ENCODE results near the gene ZNF292.
A peak's percentile ranks its signal among the peaks of the same experiment; 100 is the strongest.

Gene ZNF292

GRCh38 chr6:87244380-87244779, 89.0 kb downstream of the ZNF292 start:
- TF ChIP-seq, protein P1, sequence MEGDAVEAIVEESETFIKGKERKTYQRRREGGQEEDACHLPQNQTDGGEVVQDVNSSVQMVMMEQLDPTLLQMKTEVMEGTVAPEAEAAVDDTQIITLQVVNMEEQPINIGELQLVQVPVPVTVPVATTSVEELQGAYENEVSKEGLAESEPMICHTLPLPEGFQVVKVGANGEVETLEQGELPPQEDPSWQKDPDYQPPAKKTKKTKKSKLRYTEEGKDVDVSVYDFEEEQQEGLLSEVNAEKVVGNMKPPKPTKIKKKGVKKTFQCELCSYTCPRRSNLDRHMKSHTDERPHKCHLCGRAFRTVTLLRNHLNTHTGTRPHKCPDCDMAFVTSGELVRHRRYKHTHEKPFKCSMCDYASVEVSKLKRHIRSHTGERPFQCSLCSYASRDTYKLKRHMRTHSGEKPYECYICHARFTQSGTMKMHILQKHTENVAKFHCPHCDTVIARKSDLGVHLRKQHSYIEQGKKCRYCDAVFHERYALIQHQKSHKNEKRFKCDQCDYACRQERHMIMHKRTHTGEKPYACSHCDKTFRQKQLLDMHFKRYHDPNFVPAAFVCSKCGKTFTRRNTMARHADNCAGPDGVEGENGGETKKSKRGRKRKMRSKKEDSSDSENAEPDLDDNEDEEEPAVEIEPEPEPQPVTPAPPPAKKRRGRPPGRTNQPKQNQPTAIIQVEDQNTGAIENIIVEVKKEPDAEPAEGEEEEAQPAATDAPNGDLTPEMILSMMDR (IDR thresholded peaks at IDR 0.05; ENCODE audit: insufficient read depth, missing control alignments), result no peak
- DNase-seq (ENCODE audit: insufficient read length, low spot score) (no peak), FAIRE-seq (no peak)

- DNase-seq (ENCODE audit: insufficient read length, low spot score), result no peak
- FAIRE-seq, result no peak
- TF ChIP-seq, protein P1 (IDR thresholded peaks at IDR 0.05; ENCODE audit: insufficient read depth, missing control alignments), result no peak
Observed at GRCh38 chr6:87250019-87250418, 94.7 kb downstream of the ZNF292 start.

DNA sequence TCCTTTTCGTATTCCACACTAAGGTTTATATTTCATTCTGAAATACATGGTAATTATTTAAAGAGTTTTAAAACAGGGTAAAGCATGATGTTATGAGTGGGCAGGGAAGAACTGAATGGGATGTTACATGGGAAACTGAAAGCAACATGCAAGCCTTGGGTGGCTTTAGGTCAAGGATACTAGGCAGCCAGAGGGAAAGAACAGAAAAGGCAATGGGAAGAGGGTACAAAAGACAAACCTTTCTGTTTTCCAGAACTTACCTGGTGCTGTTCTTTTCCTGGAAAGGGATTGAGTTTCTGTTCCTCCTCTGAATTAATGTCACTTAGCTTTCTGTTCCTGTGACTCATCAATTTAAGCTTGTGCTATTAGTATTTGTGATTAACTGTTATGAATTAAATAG, 95.9 kb downstream of the ZNF292 start:
- TF ChIP-seq, protein P1 (IDR thresholded peaks at IDR 0.05; ENCODE audit: insufficient read depth, missing control alignments), result no peak
- FAIRE-seq (no peak), DNase-seq (ENCODE audit: insufficient read length, low spot score) (no peak)

- TF ChIP-seq, protein P1 (IDR thresholded peaks at IDR 0.05; ENCODE audit: insufficient read depth, missing control alignments), result no peak
- FAIRE-seq, result no peak
- DNase-seq (ENCODE audit: insufficient read length, low spot score), result no peak
Observed at GRCh38 chr6:87251725-87252124, 96.4 kb downstream of the ZNF292 start.

DNA sequence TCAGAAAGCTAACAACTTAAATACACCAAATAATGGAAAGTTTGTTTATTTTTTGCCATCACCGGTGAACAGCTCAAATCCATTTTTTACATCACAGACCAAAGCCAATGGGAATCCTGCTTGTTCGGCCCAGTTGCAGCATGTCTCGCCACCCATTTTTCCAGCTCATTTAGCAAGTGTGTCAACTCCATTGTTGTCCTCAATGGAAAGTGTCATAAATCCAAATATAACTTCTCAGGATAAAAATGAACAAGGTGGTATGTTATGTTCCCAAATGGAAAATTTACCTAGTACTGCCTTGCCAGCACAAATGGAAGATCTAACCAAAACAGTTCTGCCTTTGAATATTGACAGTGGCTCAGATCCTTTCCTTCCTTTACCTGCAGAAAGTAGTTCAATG, 101.7 kb downstream of the ZNF292 start:
- DNase-seq (ENCODE audit: insufficient read length, low spot score) (no peak), FAIRE-seq (no peak)
- TF ChIP-seq, protein P1 (IDR thresholded peaks at IDR 0.05; ENCODE audit: insufficient read depth, missing control alignments), result no peak

DNA sequence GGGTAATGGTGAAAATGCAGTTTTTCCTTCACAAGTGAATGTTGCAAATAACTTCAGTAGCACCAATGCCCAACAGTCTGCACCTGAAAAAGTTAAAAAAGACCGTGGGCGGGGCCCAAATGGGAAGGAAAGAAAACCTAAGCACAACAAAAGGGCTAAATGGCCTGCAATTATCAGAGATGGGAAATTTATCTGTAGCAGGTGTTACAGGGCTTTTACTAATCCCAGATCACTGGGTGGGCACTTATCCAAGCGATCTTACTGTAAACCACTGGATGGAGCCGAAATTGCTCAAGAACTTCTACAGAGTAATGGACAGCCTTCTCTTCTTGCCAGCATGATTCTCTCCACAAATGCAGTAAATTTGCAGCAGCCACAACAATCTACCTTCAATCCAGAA, 102.2 kb downstream of the ZNF292 start:
- TF ChIP-seq, protein P1 (IDR thresholded peaks at IDR 0.05; ENCODE audit: insufficient read depth, missing control alignments), result no peak
- FAIRE-seq (peak; percentile 74), DNase-seq (ENCODE audit: insufficient read length, low spot score) (no peak)

- DNase-seq (ENCODE audit: insufficient read length, low spot score) (no peak), FAIRE-seq (no peak)
- TF ChIP-seq, protein P1 (IDR thresholded peaks at IDR 0.05; ENCODE audit: insufficient read depth, missing control alignments), result no peak
Observed at GRCh38 chr6:87257975-87258374, 102.6 kb downstream of the ZNF292 start.

Data from D721Med (cell line).